GM19240 (cell line): ENCODE measurements around the gene BORCS8.
"Not testable (repeated sequence)": the region's sequence is repeated elsewhere in the genome, so short reads cannot be mapped to it uniquely, and the experiment has no call there.

Experiments
- DNase-seq: peaks from one replicate; pipeline ENCODE4 v3.0.0; 2011; ENCODE audit warnings: low spot score; ENCODE audit not compliant: insufficient read length

Gene BORCS8

GRCh38 chr19:19181488-19181998, 10.4 kb downstream of the BORCS8 start:
- DNase-seq: no peak

- DNase-seq: no peak
Observed at GRCh38 chr19:19179548-19180441, 12.2 kb downstream of the BORCS8 start.

- no peak for DNase-seq
Observed at GRCh38 chr19:19176950-19177349, 15.0 kb downstream of the BORCS8 start.

GRCh38 chr19:19173243-19173642, 18.7 kb downstream of the BORCS8 start:
- not testable (repeated sequence) for DNase-seq

- no peak for DNase-seq
Observed at GRCh38 chr19:19171821-19172532, 20.0 kb downstream of the BORCS8 start.

GRCh38 chr19:19170873-19171672, 20.9 kb downstream of the BORCS8 start:
- no peak for DNase-seq

- peak; percentile 85 for DNase-seq
Observed at GRCh38 chr19:19170053-19170872, 21.7 kb downstream of the BORCS8 start, which contains the start of gene MEF2B. Gene MEF2B (minus strand): TSS chr19:19170263. CDS start chr19:19150735, 19,528 bp downstream.

GRCh38 chr19:19169236-19170052, 22.5 kb downstream of the BORCS8 start:
- no peak for DNase-seq

- DNase-seq: no peak
Observed at GRCh38 chr19:19167612-19168011, 24.3 kb downstream of the BORCS8 start.

GRCh38 chr19:19165396-19165795, 26.6 kb downstream of the BORCS8 start:
- no peak for DNase-seq

GRCh38 chr19:19162495-19162894, 29.5 kb downstream of the BORCS8 start:
- no peak for DNase-seq

- DNase-seq: no peak
Observed at GRCh38 chr19:19160461-19161035, 31.4 kb downstream of the BORCS8 start.

- DNase-seq: no peak
Observed at GRCh38 chr19:19159534-19159933, 32.4 kb downstream of the BORCS8 start.

- DNase-seq: no peak
Observed at GRCh38 chr19:19157808-19158207, 34.1 kb downstream of the BORCS8 start.

GRCh38 chr19:19155495-19156219, 36.3 kb downstream of the BORCS8 start:
- peak; percentile 83 for DNase-seq

GRCh38 chr19:19154768-19155494, 37.0 kb downstream of the BORCS8 start:
- no peak for DNase-seq

GRCh38 chr19:19152668-19153384, 39.1 kb downstream of the BORCS8 start:
- no peak for DNase-seq
